ENCODE data around the gene EVC2. TPM values are rescaled to one million over a fixed set of nuclear protein-coding genes. Genes with fewer than 3 reads are reported as not detected.

EVC2 gene
- polyA plus RNA-seq, 3 donors: 0.04 to 0.12 (median 0.08) TPM

DNA sequence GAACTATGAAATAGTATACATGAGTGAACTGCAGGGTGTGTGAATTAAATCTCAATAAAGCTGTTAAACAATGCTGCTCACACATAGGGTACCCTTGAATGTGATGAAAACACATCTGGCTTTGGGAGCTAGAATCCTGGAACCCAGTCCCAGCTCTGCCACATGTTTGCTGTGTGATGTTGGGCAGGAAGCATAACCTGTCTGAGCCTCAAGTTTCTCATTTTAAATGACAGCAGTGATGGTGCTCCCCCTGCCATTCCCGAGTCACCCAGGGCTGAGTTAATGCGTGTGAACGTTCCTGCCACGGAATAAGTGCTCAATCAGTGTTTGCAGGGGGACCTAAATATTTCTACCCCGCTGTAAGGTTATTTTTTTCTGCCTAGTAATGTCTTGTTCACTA lies 13.6 kb upstream of the EVC2 start:
- Histone ChIP-seq H3K36me3 (replicated peaks in 1 of 2; ENCODE audit: control insufficient read depth in 1 of 2, insufficient read depth in 2 of 2, low read length in 2 of 2) (no peaks in the 10 kb centered on the region), H3K79me2 (ENCODE audit: insufficient read depth, low read length) (no peaks in the 10 kb centered on the region), H4K20me1 (ENCODE audit: insufficient read depth, low read length) (no peaks in the 10 kb centered on the region), H3K27ac (ENCODE audit: low read depth in 1 of 2, low read length in 2 of 2) (no peak overlapping the region), H2AFZ (ENCODE audit: insufficient read depth, low read depth, low read length, poor library complexity, severe bottlenecking) (no peak overlapping the region), H3K27me3 (ENCODE audit: control insufficient read depth in 2 of 2, insufficient read depth in 2 of 2, low read length in 2 of 2) (no peaks in the 10 kb centered on the region), H3K9ac (ENCODE audit: insufficient read depth, low read length, poor library complexity, severe bottlenecking) (no peak overlapping the region), H3K4me3 (replicated peaks in 1 of 3; ENCODE audit: low read depth in 2 of 3, low read length in 3 of 3) (no peak overlapping the region), H3K4me1 (ENCODE audit: control insufficient read depth in 1 of 2, insufficient read depth in 2 of 2, low read length in 2 of 2) (no peaks in the 10 kb centered on the region), H3K4me2 (replicated peaks; ENCODE audit: extremely low read depth, low read length, poor library complexity, severe bottlenecking) (no peak overlapping the region), H3K9me3 (replicated peaks in 1 of 2; ENCODE audit: control insufficient read depth in 1 of 2, insufficient read depth in 1 of 2, low read length in 2 of 2) (no peaks in the 10 kb centered on the region)
- WGBS (ENCODE audit: insufficient coverage): 98% methylated on average over 4 of the region's 5 CpGs
- H3K4me3 Mint-ChIP-seq: no peak overlapping the region
- H3K36me3 Mint-ChIP-seq: no peaks in the 10 kb centered on the region
- H3K27me3 Mint-ChIP-seq (ENCODE audit: low read depth in 3 of 3): peaks cover 3 to 6% (median 5%) of the 10 kb centered on the region in 3 donors
- no peak for DNase-seq
- intact Hi-C loops (cut with micrococcal nuclease): no loop called here
- TF ChIP-seq, protein P1, sequence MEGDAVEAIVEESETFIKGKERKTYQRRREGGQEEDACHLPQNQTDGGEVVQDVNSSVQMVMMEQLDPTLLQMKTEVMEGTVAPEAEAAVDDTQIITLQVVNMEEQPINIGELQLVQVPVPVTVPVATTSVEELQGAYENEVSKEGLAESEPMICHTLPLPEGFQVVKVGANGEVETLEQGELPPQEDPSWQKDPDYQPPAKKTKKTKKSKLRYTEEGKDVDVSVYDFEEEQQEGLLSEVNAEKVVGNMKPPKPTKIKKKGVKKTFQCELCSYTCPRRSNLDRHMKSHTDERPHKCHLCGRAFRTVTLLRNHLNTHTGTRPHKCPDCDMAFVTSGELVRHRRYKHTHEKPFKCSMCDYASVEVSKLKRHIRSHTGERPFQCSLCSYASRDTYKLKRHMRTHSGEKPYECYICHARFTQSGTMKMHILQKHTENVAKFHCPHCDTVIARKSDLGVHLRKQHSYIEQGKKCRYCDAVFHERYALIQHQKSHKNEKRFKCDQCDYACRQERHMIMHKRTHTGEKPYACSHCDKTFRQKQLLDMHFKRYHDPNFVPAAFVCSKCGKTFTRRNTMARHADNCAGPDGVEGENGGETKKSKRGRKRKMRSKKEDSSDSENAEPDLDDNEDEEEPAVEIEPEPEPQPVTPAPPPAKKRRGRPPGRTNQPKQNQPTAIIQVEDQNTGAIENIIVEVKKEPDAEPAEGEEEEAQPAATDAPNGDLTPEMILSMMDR (IDR thresholded peaks at IDR 0.05): no peak
- no peak overlapping the region for H3K27ac Mint-ChIP-seq
- H3K9me3 Mint-ChIP-seq: peaks cover 0 to 5% (median 0%) of the 10 kb centered on the region in 7 donors
- H3K4me1 Mint-ChIP-seq: no peaks in the 10 kb centered on the region

DNA sequence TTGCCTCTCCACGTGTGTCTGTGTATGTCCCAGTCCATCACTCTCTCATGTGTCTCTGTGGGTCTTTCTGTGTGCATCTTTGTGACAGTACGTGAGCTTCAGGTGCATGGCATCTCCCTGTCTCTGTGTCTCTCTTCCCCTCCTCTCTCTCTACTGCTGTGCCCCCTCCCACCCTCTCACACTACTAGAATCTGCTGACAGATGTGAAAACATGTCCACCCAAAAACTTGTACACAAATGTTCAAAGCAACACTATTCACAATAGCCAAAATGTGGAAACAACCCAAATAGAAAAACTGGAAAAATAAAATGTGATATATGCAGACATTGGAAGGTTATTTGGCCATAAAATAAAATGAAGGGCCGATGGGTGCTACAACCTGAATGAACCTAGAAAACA lies 12.6 kb upstream of the EVC2 start:
- no peak overlapping the region for H3K4me3 ChIP-seq (replicated peaks in 1 of 3; ENCODE audit: low read depth in 2 of 3, low read length in 3 of 3)
- no peak overlapping the region for H2AFZ ChIP-seq (ENCODE audit: insufficient read depth, low read depth, low read length, poor library complexity, severe bottlenecking)
- no peak overlapping the region for H3K27ac ChIP-seq (ENCODE audit: low read depth in 1 of 2, low read length in 2 of 2)
- no peaks in the 10 kb centered on the region for H3K79me2 ChIP-seq (ENCODE audit: insufficient read depth, low read length)
- no peaks in the 10 kb centered on the region for H3K27me3 ChIP-seq (ENCODE audit: control insufficient read depth in 2 of 2, insufficient read depth in 2 of 2, low read length in 2 of 2)
- TF ChIP-seq, protein P1 (IDR thresholded peaks at IDR 0.05): no peak
- Mint-ChIP-seq H3K27ac (no peak overlapping the region), H3K36me3 (no peaks in the 10 kb centered on the region), H3K9me3 (peaks cover 0 to 5% (median 0%) of the 10 kb centered on the region in 7 donors), H3K4me1 (no peaks in the 10 kb centered on the region), H3K27me3 (ENCODE audit: low read depth in 3 of 3) (peaks cover 3 to 8% (median 3%) of the 10 kb centered on the region in 3 donors), H3K4me3 (no peak overlapping the region)
- no peak overlapping the region for H3K9ac ChIP-seq (ENCODE audit: insufficient read depth, low read length, poor library complexity, severe bottlenecking)
- H3K36me3 ChIP-seq (replicated peaks in 1 of 2; ENCODE audit: control insufficient read depth in 1 of 2, insufficient read depth in 2 of 2, low read length in 2 of 2): no peaks in the 10 kb centered on the region
- DNase-seq: no peak
- intact Hi-C loops (cut with micrococcal nuclease): no loop called here
- 100% methylated on average over 2 of the region's 3 CpGs for WGBS (ENCODE audit: insufficient coverage)
- H3K4me2 ChIP-seq (replicated peaks; ENCODE audit: extremely low read depth, low read length, poor library complexity, severe bottlenecking): no peak overlapping the region
- H3K4me1 ChIP-seq (ENCODE audit: control insufficient read depth in 1 of 2, insufficient read depth in 2 of 2, low read length in 2 of 2): no peaks in the 10 kb centered on the region
- no peaks in the 10 kb centered on the region for H3K9me3 ChIP-seq (replicated peaks in 1 of 2; ENCODE audit: control insufficient read depth in 1 of 2, insufficient read depth in 1 of 2, low read length in 2 of 2)
- H4K20me1 ChIP-seq (ENCODE audit: insufficient read depth, low read length): no peaks in the 10 kb centered on the region
